H1 (cell line): ENCODE results near the gene NTS. TPM values are rescaled to one million over a fixed set of nuclear protein-coding genes. Genes with fewer than 3 reads are reported as not detected.

ENCODE experiments used
- CTCF ChIA-PET: fragments of 300-600 bp; sonication (Branson Sonifier 250); formaldehyde crosslinking; loops from one replicate; lab custom pipeline; 2021; ENCODE audit not compliant: partially characterized antibody; lab: Charles Lee
- POLR2A ChIA-PET: fragments of 300-600 bp; sonication (Branson Sonifier 250); formaldehyde crosslinking; loops from one replicate; lab custom pipeline; 2021; ENCODE audit warnings: inconsistent platforms; ENCODE audit not compliant: partially characterized antibody; lab: Charles Lee
- DNase-seq, 2 experiments: peaks; one replicate each; pipeline versions ENCODE4 v3.0.0 to v3.0.0-alpha.2; 2010 to 2022; ENCODE audit warnings: low spot score in 2 of 2, low read depth in 1 of 2, mixed read lengths in 1 of 2
- FAIRE-seq: peaks from 2 replicates; lab custom pipeline; 2011; peaks lifted over from hg19 to GRCh38; lab: Jason Lieb, UNC
- H2AFZ ChIP-seq: 2 replicates; pipeline ENCODE4 v1.8.1; 2012; ENCODE audit warnings: low read length, inconsistent platforms
- H2AK5ac ChIP-seq: 2 replicates; pipeline ENCODE4 v1.6.1; 2013; ENCODE audit warnings: low read depth, low read length
- H2BK120ac ChIP-seq: replicated peaks from 2 replicates; pipeline ENCODE3; 2013; ENCODE audit warnings: low read depth, low read length, inconsistent platforms
- H2BK12ac ChIP-seq: 2 replicates; pipeline ENCODE4 v1.6.1; 2013; ENCODE audit warnings: low read depth, low read length
- H2BK15ac ChIP-seq: 2 replicates; pipeline ENCODE4 v1.6.1; 2013; ENCODE audit warnings: low read length
- H2BK20ac ChIP-seq: 2 replicates; pipeline ENCODE4 v1.6.1; 2013; ENCODE audit warnings: low read length
- H2BK5ac ChIP-seq: 2 replicates; pipeline ENCODE4 v1.6.1; 2013; ENCODE audit warnings: low read depth, low read length
- H3K14ac ChIP-seq: 2 replicates; pipeline ENCODE4 v1.6.1; 2013; ENCODE audit warnings: inconsistent platforms; ENCODE audit not compliant: insufficient read length
- H3K18ac ChIP-seq: 2 replicates; pipeline ENCODE4 v1.6.1; 2013; ENCODE audit warnings: low read length; ENCODE audit errors: extremely low read depth
- H3K23ac ChIP-seq: 2 replicates; pipeline ENCODE4 v1.6.1; 2013; ENCODE audit warnings: inconsistent platforms; ENCODE audit not compliant: insufficient read length
- H3K23me2 ChIP-seq: 2 replicates; pipeline ENCODE4 v1.6.1; 2013; ENCODE audit warnings: low read depth, low read length
- H3K27ac ChIP-seq: 2 replicates; pipeline ENCODE4 v1.6.1; 2011; ENCODE audit warnings: low read depth, low read length, inconsistent platforms
- H3K27me3 ChIP-seq, 4 experiments: replicated peaks in 1 of 4; 1 replicate in 1 of 4; 2 replicates in 3 of 4; pipeline versions ENCODE4 v1.6.1 to v1.8.1; 2011 to 2013; ENCODE audit warnings: low read length in 3 of 4, mild to moderate bottlenecking in 3 of 4, inconsistent platforms in 2 of 4, mixed read lengths in 2 of 4, moderate library complexity in 1 of 4; ENCODE audit not compliant: control insufficient read depth in 3 of 4, insufficient read depth in 3 of 4; ENCODE audit errors: extremely low read depth in 1 of 4
- H3K36me3 ChIP-seq, 4 experiments: 2 replicates each; pipeline versions ENCODE4 v1.6.1 to v1.8.1; 2011 to 2013; ENCODE audit warnings: mild to moderate bottlenecking in 4 of 4, low read length in 3 of 4, moderate library complexity in 2 of 4, control low read depth in 1 of 4, inconsistent platforms in 1 of 4; ENCODE audit not compliant: insufficient read depth in 4 of 4, control insufficient read depth in 2 of 4
- H3K4ac ChIP-seq: replicated peaks from 2 replicates; pipeline ENCODE3; 2013; ENCODE audit warnings: low read length, low read depth, mixed read lengths, inconsistent platforms; ENCODE audit not compliant: insufficient read length
- H3K4me1 ChIP-seq, 4 experiments: replicated peaks in 1 of 4; 1 replicate in 1 of 4; 2 replicates in 3 of 4; pipeline versions ENCODE4 v1.6.1 to v1.8.1; 2011 to 2013; ENCODE audit warnings: low read length in 3 of 4, inconsistent platforms in 2 of 4, mixed read lengths in 1 of 4; ENCODE audit not compliant: insufficient read depth in 4 of 4, control insufficient read depth in 3 of 4
- H3K4me2 ChIP-seq, 2 experiments: 2 replicates each; pipeline versions ENCODE4 v1.6.1 to v1.8.1; 2011 to 2013; ENCODE audit warnings: low read depth in 2 of 2, low read length in 2 of 2, control low read depth in 1 of 2, inconsistent platforms in 1 of 2, mild to moderate bottlenecking in 1 of 2; ENCODE audit not compliant: insufficient read depth in 1 of 2
- H3K4me3 ChIP-seq, 4 experiments: fragments of 200-600, 300-600 bp in 1 of 4; sonication (generic), shearing (Covaris generic), sonication (Bioruptor Twin) in 1 of 4; 2 replicates each; pipeline versions ENCODE4 v1.5.1 to v1.8.1; 2011 to 2016; ENCODE audit warnings: low read length in 4 of 4, low read depth in 3 of 4, control low read depth in 2 of 4, inconsistent platforms in 2 of 4, mild to moderate bottlenecking in 2 of 4, mixed read lengths in 1 of 4, moderate library complexity in 1 of 4; ENCODE audit not compliant: insufficient read depth in 2 of 4; ENCODE audit errors: extremely low read depth in 1 of 4
- H3K56ac ChIP-seq: replicated peaks from 2 replicates; pipeline ENCODE3; 2013; ENCODE audit warnings: low read depth, mild to moderate bottlenecking, mixed read lengths, low read length, inconsistent platforms; ENCODE audit not compliant: insufficient read length
- H3K79me1 ChIP-seq: 2 replicates; pipeline ENCODE4 v1.6.1; 2013; ENCODE audit warnings: low read depth, low read length, control low read depth
- H3K79me2 ChIP-seq, 2 experiments: 2 replicates each; pipeline versions ENCODE4 v1.6.1 to v1.8.1; 2012 to 2013; ENCODE audit warnings: low read length in 2 of 2, mild to moderate bottlenecking in 2 of 2, inconsistent platforms in 1 of 2; ENCODE audit not compliant: insufficient read depth in 2 of 2, control insufficient read depth in 1 of 2
- H3K9ac ChIP-seq, 4 experiments: replicated peaks in 1 of 4; 1 replicate in 1 of 4; 2 replicates in 3 of 4; pipeline versions ENCODE4 v1.6.1 to v1.8.1; 2011 to 2013; ENCODE audit warnings: low read depth in 3 of 4, low read length in 3 of 4, control low read depth in 2 of 4, mild to moderate bottlenecking in 2 of 4, moderate library complexity in 2 of 4, inconsistent platforms in 1 of 4; ENCODE audit errors: extremely low read depth in 1 of 4
- H3K9me3 ChIP-seq, 2 experiments: 2 replicates each; pipeline versions ENCODE4 v1.6.1 to v1.8.1; 2012 to 2013; ENCODE audit warnings: mild to moderate bottlenecking in 2 of 2, moderate library complexity in 2 of 2, control low read depth in 1 of 2, inconsistent platforms in 1 of 2, low read depth in 1 of 2, low read length in 1 of 2, mixed read lengths in 1 of 2; ENCODE audit not compliant: insufficient read depth in 2 of 2
- H4K20me1 ChIP-seq, 2 experiments: replicated peaks in 1 of 2; 2 replicates each; pipeline versions ENCODE3 to v1.8.1; 2011 to 2013; ENCODE audit warnings: inconsistent platforms in 2 of 2, low read length in 2 of 2, mild to moderate bottlenecking in 1 of 2; ENCODE audit not compliant: insufficient read depth in 2 of 2, control insufficient read depth in 1 of 2
- H4K5ac ChIP-seq: 2 replicates; pipeline ENCODE4 v1.6.1; 2013; ENCODE audit warnings: low read length, low read depth, mixed read lengths, inconsistent platforms; ENCODE audit not compliant: insufficient read length
- H4K8ac ChIP-seq: 2 replicates; pipeline ENCODE4 v1.8.0; 2013; ENCODE audit warnings: mild to moderate bottlenecking, moderate library complexity, low read length, inconsistent platforms; ENCODE audit not compliant: insufficient read depth; ENCODE audit errors: extremely low read depth
- H4K91ac ChIP-seq: replicated peaks from 2 replicates; pipeline ENCODE3; 2013; ENCODE audit warnings: low read length, mixed read lengths, inconsistent platforms; ENCODE audit not compliant: insufficient read length
- BRCA1 ChIP-seq: IDR thresholded peaks from 2 replicates; pipeline ENCODE4 v1.6.1; 2012; ENCODE audit warnings: low read depth, low read length, improper control_type of control experiment
- CBX5 ChIP-seq: fragments of 300-800, 300-1000 bp; sonication (generic); IDR thresholded peaks from 2 replicates; pipeline ENCODE4 v1.7.1; 2016; ENCODE audit warnings: antibody characterized with exemption, low read length, low read depth
- CBX8 ChIP-seq: fragments of 300-800, 300-1000 bp; sonication (generic); IDR thresholded peaks from 2 replicates; pipeline ENCODE4 v1.7.1; 2016; ENCODE audit warnings: low read depth, low read length, borderline replicate concordance
- CEBPB ChIP-seq: IDR thresholded peaks from 2 replicates; pipeline ENCODE4 v1.6.1; 2012; ENCODE audit warnings: low read depth, low read length
- E2F6 ChIP-seq: IDR thresholded peaks from 2 replicates; pipeline ENCODE4 v1.6.1; 2012; ENCODE audit warnings: inconsistent platforms
- EP300 ChIP-seq, 2 experiments: IDR thresholded peaks; 1 replicate in 1 of 2; 2 replicates in 1 of 2; pipeline ENCODE4 v1.6.1; 2011 to 2012; ENCODE audit warnings: low read depth in 2 of 2, low read length in 2 of 2, mild to moderate bottlenecking in 2 of 2, borderline replicate concordance in 1 of 2, inconsistent platforms in 1 of 2, moderate library complexity in 1 of 2
- GABPA ChIP-seq: IDR thresholded peaks from 2 replicates; pipeline ENCODE4 v1.6.1; 2011; ENCODE audit warnings: mild to moderate bottlenecking, low read length, moderate library complexity, borderline replicate concordance; ENCODE audit not compliant: insufficient read depth
- MAX ChIP-seq: IDR thresholded peaks from 2 replicates; pipeline ENCODE4 v1.6.1; 2012; ENCODE audit warnings: inconsistent platforms
- NANOG ChIP-seq: IDR thresholded peaks from 2 replicates; pipeline ENCODE4 v1.6.1; 2011; ENCODE audit warnings: low read length, low read depth, mild to moderate bottlenecking, inconsistent platforms; ENCODE audit not compliant: insufficient read depth, poor library complexity, severe bottlenecking
- POLR2A ChIP-seq, 2 experiments: IDR thresholded peaks; 1 replicate in 1 of 2; 2 replicates in 1 of 2; pipeline ENCODE4 v1.6.1; 2011; ENCODE audit warnings: low read depth in 2 of 2, low read length in 2 of 2, mild to moderate bottlenecking in 2 of 2; ENCODE audit errors: control extremely low read depth in 1 of 2
- POLR2AphosphoS5 ChIP-seq: IDR thresholded peaks from 2 replicates; pipeline ENCODE4 v1.6.1; 2011; ENCODE audit warnings: low read depth, low read length
- RFX5 ChIP-seq: IDR thresholded peaks from 2 replicates; pipeline ENCODE4 v1.6.1; 2011; ENCODE audit warnings: low read depth, low read length, improper control_type of control experiment, borderline replicate concordance
- SAP30 ChIP-seq: fragments of 300-600 bp; sonication (generic); IDR thresholded peaks from 2 replicates; pipeline ENCODE4 v1.7.1; 2012; ENCODE audit warnings: low read length, moderate library complexity, mild to moderate bottlenecking, inconsistent platforms; ENCODE audit not compliant: insufficient read depth, insufficient replicate concordance
- SIX5 ChIP-seq: IDR thresholded peaks from 2 replicates; pipeline ENCODE4 v1.6.1; 2011; ENCODE audit warnings: mild to moderate bottlenecking, low read depth, low read length
- SP2 ChIP-seq: IDR thresholded peaks from 2 replicates; pipeline ENCODE4 v1.6.1; 2012; ENCODE audit warnings: mild to moderate bottlenecking, low read length, inconsistent platforms
- polyA plus RNA-seq, 7 experiments: library from polyadenylated mRNA; depleted of rRNA in 3 of 7; stranded (reverse) in 5 of 7; unstranded in 2 of 7; fragments of >200 nt in 5 of 7; fragments of 200-250 nt in 2 of 7; gene quantifications; 1 replicate in 5 of 7; 2 replicates in 1 of 7; 4 replicates in 1 of 7; pipeline versions ENCODE4 v1.2.1 to v1.2.3, GENCODE V29; 2011 to 2013; ENCODE audit warnings: missing spikeins in 2 of 7, mixed read lengths in 2 of 7
- total RNA-seq: library from RNA; stranded (reverse); fragmentation: NEBNext Ultra II Directional; extraction: Animal tissue kit (Norgen Biotek cat#: 25700); gene quantifications from 2 replicates; pipeline ENCODE4 v1.2.1, GENCODE V29; 2021

NTS gene
- total and polyA plus RNA-seq, 2 of the 8 experiments (the other 6 are each of a cell fraction or from before 2014, with no cell fraction given) = 17.0 to 36.6 TPM

- no peak overlapping the region for H2BK120ac ChIP-seq
- TF ChIP-seq MAX (no peak), EP300 (IDR thresholded peaks at IDR 0.05; ENCODE audit: borderline replicate concordance in 1 of 2, low read depth in 2 of 2, low read length in 2 of 2) (no peak), CBX5 (no peak), SAP30 (no peak), GABPA (no peak), POLR2AphosphoS5 (no peak), CBX8 (no peak), SP2 (no peak), RFX5 (no peak), CEBPB (no peak), BRCA1 (no peak), SIX5 (no peak), POLR2A (IDR thresholded peaks at IDR 0.05; ENCODE audit: control extremely low read depth in 1 of 2, low read depth in 2 of 2, low read length in 2 of 2) (no peak), NANOG (no peak), E2F6 (no peak)
- TF ChIP-seq, all 59 proteins: peak for 0
- no peak overlapping the region for H2BK12ac ChIP-seq
- H2AFZ ChIP-seq = no peak overlapping the region
- no peak overlapping the region for H4K8ac ChIP-seq
- H2BK5ac ChIP-seq = no peak overlapping the region
- no peaks in the 10 kb centered on the region for H3K79me2 ChIP-seq
- H3K4me2 ChIP-seq = no peak overlapping the region
- FAIRE-seq (no peak), DNase-seq (no peak)
- H3K79me1 ChIP-seq = no peaks in the 10 kb centered on the region
- H3K4me3 ChIP-seq = no peak overlapping the region
- H2BK20ac ChIP-seq = no peak overlapping the region
- H2AK5ac ChIP-seq = no peak overlapping the region
- CTCF ChIA-PET = interaction anchor here (1.5 to 2.0 kb wide), 2 partner anchors 17 to 37 kb away, joined by 6 to 12 read pairs; no protein-coding TSS in a partner anchor
- no peaks in the 10 kb centered on the region for H4K20me1 ChIP-seq
- no peak overlapping the region for H3K9ac ChIP-seq
- POLR2A ChIA-PET = no interaction called here
- no peak overlapping the region for H3K23ac ChIP-seq
- no peak overlapping the region for H3K27ac ChIP-seq
- no peak overlapping the region for H3K56ac ChIP-seq
- no peak overlapping the region for H3K14ac ChIP-seq
- no peak overlapping the region for H2BK15ac ChIP-seq
- H3K23me2 ChIP-seq = no peaks in the 10 kb centered on the region
- no peak overlapping the region for H4K5ac ChIP-seq
- H3K4ac ChIP-seq = no peak overlapping the region
- no peaks in the 10 kb centered on the region for H3K27me3 ChIP-seq
- no peak overlapping the region for H3K18ac ChIP-seq
- no peaks in the 10 kb centered on the region for H3K9me3 ChIP-seq
- no peak overlapping the region for H4K91ac ChIP-seq
- H3K4me1 ChIP-seq = no peaks in the 10 kb centered on the region
- H3K36me3 ChIP-seq = no peaks in the 10 kb centered on the region
Measured at GRCh38 chr12:85883763-85884162, 9.7 kb downstream of the NTS start.
